G401.6 (cell line): Measurements from ENCODE around the gene ZNF552.
A peak's percentile ranks its signal among the peaks of the same experiment; 100 is the strongest.

Source experiments
- FAIRE-seq: peaks from 2 replicates; lab custom pipeline; 2012; peaks lifted over from hg19 to GRCh38; lab: Jason Lieb, UNC

ZNF552 gene

DNA sequence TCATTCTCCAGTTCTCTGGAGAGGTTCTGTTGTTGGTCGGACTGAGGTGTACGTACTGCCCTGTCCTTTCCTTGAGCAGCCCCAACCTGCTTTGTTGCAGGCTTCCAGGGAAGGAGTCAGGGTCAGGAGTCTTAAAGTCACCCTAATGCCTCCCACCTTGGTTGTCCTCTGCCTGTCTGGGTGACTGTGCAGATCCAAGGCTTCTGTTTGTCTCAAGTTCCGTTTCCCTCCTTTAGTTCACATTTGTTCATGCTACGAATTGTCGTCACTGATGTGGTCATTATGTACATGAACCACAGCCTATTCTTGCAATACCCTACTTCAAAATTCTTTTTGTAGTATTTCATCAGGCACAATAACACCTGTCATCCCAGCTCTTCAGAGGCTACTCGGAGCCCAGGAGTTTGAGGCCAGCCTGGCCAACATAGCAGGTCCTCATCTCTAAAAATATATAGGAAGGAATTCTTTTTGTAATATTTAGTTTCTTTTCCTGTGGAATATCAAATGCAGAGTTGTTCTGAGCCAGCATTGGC lies 37.9 kb downstream of the ZNF552 start:
- no peak for FAIRE-seq

DNA sequence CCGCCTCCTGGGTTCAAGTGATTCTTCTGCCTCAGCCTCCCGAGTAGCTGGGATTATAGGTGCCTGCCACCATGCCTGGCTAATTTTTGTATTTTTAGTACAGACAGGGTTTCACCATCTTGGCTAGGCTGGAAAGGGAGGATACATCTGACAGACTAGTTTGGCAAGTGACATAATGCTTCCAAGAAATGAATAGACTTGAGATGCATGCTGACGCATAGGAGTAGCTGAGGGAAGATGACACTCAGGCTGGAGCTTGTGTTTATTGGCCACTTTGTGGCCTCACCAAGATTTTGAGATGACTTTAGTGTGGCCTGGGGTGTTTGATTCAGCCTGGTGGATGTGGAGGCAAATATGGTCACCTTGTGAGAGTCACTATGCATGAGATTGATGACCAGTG lies 41.2 kb downstream of the ZNF552 start:
- FAIRE-seq, result no peak

GRCh38 chr19:57771417-57771816 lies 43.3 kb downstream of the ZNF552 start:
- FAIRE-seq, result no peak

GRCh38 chr19:57769345-57770131 lies 45.2 kb downstream of the ZNF552 start, which contains the start of gene ZNF586:
ZNF586 (plus strand) TSS chr19:57769676; CDS start chr19:57769843, 167 bp downstream.
- peak; percentile 93 for FAIRE-seq

- no peak for FAIRE-seq
Measured at GRCh38 chr19:57759096-57759495, 55.6 kb downstream of the ZNF552 start.

DNA sequence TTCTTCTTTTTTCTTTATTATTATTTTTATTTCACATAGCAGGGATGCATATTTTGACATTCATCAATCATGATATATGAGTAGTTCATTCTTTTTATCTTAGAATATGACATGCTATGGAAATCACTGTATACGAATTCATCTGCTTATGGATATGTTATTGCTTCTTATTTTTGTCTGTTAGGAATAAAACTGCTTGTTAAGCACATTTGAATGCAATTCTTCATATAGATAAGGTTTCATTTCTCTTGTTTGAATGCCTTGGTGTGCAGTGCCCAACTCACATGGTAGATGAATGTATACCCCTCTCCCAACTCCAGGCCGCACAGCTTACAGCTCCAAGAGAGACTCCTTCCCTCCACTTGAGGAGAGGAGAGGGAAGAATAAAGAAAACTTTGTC lies 56.8 kb downstream of the ZNF552 start:
- no peak for FAIRE-seq
